HCT116 (cell line): ENCODE measurements around the gene NEO1. TPM values are rescaled to one million over a fixed set of nuclear protein-coding genes. Genes with fewer than 3 reads are reported as not detected.

Source experiments
- ATAC-seq: fragments of 200-7000 bp; cut with Tn5 transposase; 2 replicates; pipeline ENCODE4 v1.9.1; 2020; ENCODE audit warnings: mild to moderate bottlenecking, moderate library complexity
- BruUV-seq: library from RNA; stranded (reverse); fragments of 400-500 nt; replicated peaks from 2 replicates; lab custom pipeline; 2021; lab: Mats Ljungman, UMichigan
- CTCF ChIA-PET: fragments of 300-600 bp; sonication (Branson Sonifier 250); formaldehyde crosslinking; loops from one replicate; lab custom pipeline; 2021; ENCODE audit warnings: antibody characterized with exemption; lab: Charles Lee
- POLR2A ChIA-PET: fragments of 300-600, 350-600 bp; sonication (Branson Sonifier 250); formaldehyde crosslinking; loops from one replicate; lab custom pipeline; 2021; ENCODE audit warnings: antibody characterized with exemption; lab: Charles Lee
- RAD21 ChIA-PET, 2 experiments: fragments of 300-600 bp; sonication (Branson Sonifier 250); formaldehyde crosslinking; loops; one replicate each; lab custom pipeline; 2023; ENCODE audit warnings: low total read pairs in 2 of 2; ENCODE audit not compliant: uncharacterized antibody in 2 of 2, unreplicated experiment in 2 of 2, low non-redundant PET in 1 of 2; lab: Charles Lee
- DNase-seq: peaks from one replicate; pipeline ENCODE4 v3.0.0-alpha.2; 2010; ENCODE audit warnings: low read depth, low spot score
- H2AFZ ChIP-seq: fragments of 200-600 bp; shearing (Covaris generic), sonication (generic); 2 replicates; pipeline ENCODE4 v1.6.1; 2017; ENCODE audit warnings: low read depth, mixed run types, mixed read lengths, antibody characterized with exemption, low read length; ENCODE audit not compliant: poor library complexity, severe bottlenecking
- H3K27ac ChIP-seq: 2 replicates; pipeline ENCODE4 v1.5.1; 2012; ENCODE audit warnings: low read depth, low read length
- H3K27me3 ChIP-seq: fragments of 200-600 bp; sonication (generic); 2 replicates; pipeline ENCODE4 v1.6.1; 2016; ENCODE audit warnings: mixed run types, low read length, mixed read lengths; ENCODE audit not compliant: insufficient read depth
- H3K36me3 ChIP-seq, 2 experiments: fragments of 200-500 bp in 1 of 2; fragments of 200-600 bp in 1 of 2; sonication (Bioruptor generic) in 1 of 2; sonication (generic) in 1 of 2; 2 replicates each; pipeline versions ENCODE4 v1.5.1 to v1.6.1; 2014 to 2016; ENCODE audit warnings: low read length in 2 of 2, inconsistent platforms in 1 of 2, mixed read lengths in 1 of 2, mixed run types in 1 of 2; ENCODE audit not compliant: insufficient read depth in 2 of 2, control insufficient read depth in 1 of 2
- H3K4me1 ChIP-seq, 2 experiments: fragments of 200-600 bp in 1 of 2; sonication (generic) in 1 of 2; 2 replicates each; pipeline versions ENCODE4 v1.5.1 to v1.6.1; 2012 to 2017; ENCODE audit warnings: low read length in 2 of 2, inconsistent platforms in 1 of 2, mild to moderate bottlenecking in 1 of 2, mixed read lengths in 1 of 2, mixed run types in 1 of 2, moderate library complexity in 1 of 2; ENCODE audit not compliant: insufficient read depth in 2 of 2, control insufficient read depth in 1 of 2
- H3K4me2 ChIP-seq: fragments of 200-600 bp; sonication (generic); 2 replicates; pipeline ENCODE4 v1.6.1; 2017; ENCODE audit warnings: mixed run types, low read length, mixed read lengths
- H3K4me3 ChIP-seq, 2 experiments: fragments of 200-600 bp in 1 of 2; sonication (generic) in 1 of 2; replicated peaks in 1 of 2; 2 replicates each; pipeline ENCODE4 v1.5.1; 2011 to 2016; ENCODE audit warnings: low read length in 2 of 2, control low read depth in 1 of 2, low read depth in 1 of 2, mild to moderate bottlenecking in 1 of 2, mixed read lengths in 1 of 2, mixed run types in 1 of 2
- H3K79me2 ChIP-seq: fragments of 200-600 bp; sonication (generic); 2 replicates; pipeline ENCODE4 v1.6.1; 2017; ENCODE audit warnings: mild to moderate bottlenecking, mixed run types, low read length, moderate library complexity, mixed read lengths; ENCODE audit not compliant: insufficient read depth
- H3K9ac ChIP-seq: fragments of 200-600 bp; sonication (generic); 2 replicates; pipeline ENCODE4 v1.6.1; 2016; ENCODE audit warnings: low read length, mixed read lengths
- H3K9me2 ChIP-seq: fragments of 200-600 bp; sonication (generic), shearing (Covaris generic); 2 replicates; pipeline ENCODE4 v1.6.1; 2017; ENCODE audit warnings: mixed run types, mild to moderate bottlenecking, moderate library complexity; ENCODE audit not compliant: insufficient read depth
- H3K9me3 ChIP-seq, 2 experiments: fragments of 200-500 bp in 1 of 2; fragments of 200-600 bp in 1 of 2; sonication (Bioruptor generic) in 1 of 2; sonication (generic) in 1 of 2; 2 replicates each; pipeline ENCODE4 v1.6.1; 2014 to 2017; ENCODE audit warnings: low read length in 2 of 2, mixed read lengths in 2 of 2, inconsistent platforms in 1 of 2, low read depth in 1 of 2, mild to moderate bottlenecking in 1 of 2, mixed run types in 1 of 2, moderate library complexity in 1 of 2; ENCODE audit not compliant: control insufficient read depth in 1 of 2, insufficient read depth in 1 of 2
- H4K20me1 ChIP-seq: fragments of 200-600 bp; sonication (generic), shearing (Covaris generic); 2 replicates; pipeline ENCODE4 v1.6.1; 2017; ENCODE audit warnings: mixed run types, mild to moderate bottlenecking, moderate library complexity; ENCODE audit not compliant: insufficient read depth
- CBX3 ChIP-seq: IDR thresholded peaks from 2 replicates; pipeline ENCODE4 v1.6.1; 2012; ENCODE audit warnings: low read depth
- CEBPB ChIP-seq: IDR thresholded peaks from 2 replicates; pipeline ENCODE4 v1.6.1; 2012; ENCODE audit warnings: low read depth
- POLR2AphosphoS5 ChIP-seq: IDR thresholded peaks from 2 replicates; pipeline ENCODE4 v1.6.1; 2011; ENCODE audit warnings: mild to moderate bottlenecking, low read depth, low read length, moderate library complexity
- TCF7L2 ChIP-seq: IDR thresholded peaks from 2 replicates; pipeline ENCODE4 v1.7.0; 2011; ENCODE audit warnings: borderline replicate concordance, inconsistent platforms; ENCODE audit not compliant: insufficient read depth, insufficient read length; ENCODE audit errors: extremely low read depth
- ZFX ChIP-seq: fragments of 450-650 bp; IDR thresholded peaks from 2 replicates; pipeline ENCODE4 v1.6.1; 2017
- intact Hi-C: fragments of 100-400 bp; cut with micrococcal nuclease; formaldehyde crosslinking; loops from 2 replicates; pipeline ENCODE4 v1.10.0; 2022
- total RNA-seq: library from RNA; stranded (reverse); gene quantifications from one replicate; pipeline ENCODE4 v1.2.1, GENCODE V29; 2021; ENCODE audit not compliant: unreplicated experiment

The NEO1 gene
- total RNA-seq, 1 experiment from 2014 or later: 30.0 TPM

- no peak overlapping the region for H3K9ac ChIP-seq
- ChIA-PET POLR2A (no interaction called here), CTCF (no interaction called here), RAD21 (no interaction called here)
- no peak overlapping the region for H3K4me2 ChIP-seq
- no peak overlapping the region for H3K4me3 ChIP-seq
- BruUV-seq: no TSS peak
- no peaks in the 10 kb centered on the region for H3K36me3 ChIP-seq
- H3K4me1 ChIP-seq: no peaks in the 10 kb centered on the region
- H3K9me2 ChIP-seq: no peaks in the 10 kb centered on the region
- no peaks in the 10 kb centered on the region for H3K9me3 ChIP-seq
- H3K27ac ChIP-seq: no peak overlapping the region
- no peak for TF ChIP-seq CBX3
- H3K79me2 ChIP-seq: no peaks in the 10 kb centered on the region
- H2AFZ ChIP-seq: no peak overlapping the region
- no peak for ATAC-seq
- intact Hi-C loops: no loop called here
- DNase-seq: no peak
- no peaks in the 10 kb centered on the region for H4K20me1 ChIP-seq
- H3K27me3 ChIP-seq: no peaks in the 10 kb centered on the region
Measured at GRCh38 chr15:73232776-73233175, 180.5 kb downstream of the NEO1 start.

GRCh38 chr15:73233623-73234022, 181.4 kb downstream of the NEO1 start:
- Histone ChIP-seq H3K4me2 (no peak overlapping the region), H3K9me2 (no peaks in the 10 kb centered on the region), H3K4me1 (no peaks in the 10 kb centered on the region), H3K9ac (no peak overlapping the region), H3K9me3 (no peaks in the 10 kb centered on the region), H3K4me3 (no peak overlapping the region), H4K20me1 (no peaks in the 10 kb centered on the region), H3K79me2 (no peaks in the 10 kb centered on the region), H3K27me3 (no peaks in the 10 kb centered on the region), H2AFZ (no peak overlapping the region)
- POLR2A ChIA-PET: no interaction called here
- intact Hi-C loops: no loop called here
- BruUV-seq: no TSS peak
- CTCF ChIA-PET: no interaction called here
- ATAC-seq: no peak
- TF ChIP-seq CEBPB: no peak
- no peak for TF ChIP-seq ZFX
- TF ChIP-seq TCF7L2: no peak
- TF ChIP-seq POLR2AphosphoS5: no peak
- TF ChIP-seq, all 23 proteins: peak for 0
- Histone ChIP-seq H3K36me3 (no peaks in the 10 kb centered on the region), H3K27ac (no peak overlapping the region)
- DNase-seq: no peak
- RAD21 ChIA-PET: no interaction called here
